Measurements from ENCODE around the gene MYO15A. TPM values are rescaled to one million over a fixed set of nuclear protein-coding genes. Genes with fewer than 3 reads are reported as not detected.

The MYO15A gene
- total RNA-seq, 1 donor from 2014 or later = 0.25 TPM

DNA sequence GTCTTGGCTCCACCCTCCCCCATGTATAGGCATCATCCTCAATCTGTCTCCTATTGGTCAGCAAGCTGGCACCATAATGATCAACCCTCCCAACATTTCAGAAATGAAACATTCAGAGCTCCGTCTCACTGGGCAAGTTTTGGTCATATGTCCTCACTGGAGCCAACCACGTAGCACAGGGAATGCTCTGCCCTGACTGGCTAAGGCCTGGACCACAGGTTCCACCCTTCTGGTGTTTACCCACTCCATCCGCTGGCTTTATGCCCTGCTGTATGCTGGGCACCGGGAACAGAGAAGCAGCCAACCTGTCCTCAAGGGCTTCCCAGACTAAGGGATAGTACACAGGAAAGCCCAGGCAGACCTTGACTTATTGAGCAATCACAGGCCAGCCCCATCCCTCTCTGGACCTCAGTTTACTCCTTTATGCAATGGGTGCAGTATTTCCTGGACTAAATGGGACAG, 20.5 kb downstream of the MYO15A start:
- H3K27me3 ChIP-seq (ENCODE audit: low read depth) = no peaks in the 10 kb centered on the region
- H3K4me3 ChIP-seq = no peak overlapping the region
- TF ChIP-seq CTCF (IDR thresholded peaks at IDR 0.05; ENCODE audit: borderline replicate concordance) = no peak
- H3K4me1 ChIP-seq = no peaks in the 10 kb centered on the region
- no peaks in the 10 kb centered on the region for H3K9me3 ChIP-seq (replicated peaks)
- H3K36me3 ChIP-seq = no peaks in the 10 kb centered on the region
- no peak overlapping the region for H3K27ac ChIP-seq (replicated peaks)
- intact Hi-C loops (cut with micrococcal nuclease) = no loop called here
- no peak for DNase-seq

- Histone ChIP-seq H3K27ac (replicated peaks) (no peak overlapping the region), H3K36me3 (no peaks in the 10 kb centered on the region), H3K4me3 (no peak overlapping the region), H3K4me1 (no peaks in the 10 kb centered on the region), H3K27me3 (ENCODE audit: low read depth) (peaks cover 7% of the 10 kb centered on the region), H3K9me3 (replicated peaks) (no peaks in the 10 kb centered on the region)
- TF ChIP-seq CTCF (IDR thresholded peaks at IDR 0.05; ENCODE audit: borderline replicate concordance) = no peak
- intact Hi-C loops (cut with micrococcal nuclease) = no loop called here
- no peak for DNase-seq
Measured at GRCh38 chr17:18132711-18133110, 24.2 kb downstream of the MYO15A start.

DNA sequence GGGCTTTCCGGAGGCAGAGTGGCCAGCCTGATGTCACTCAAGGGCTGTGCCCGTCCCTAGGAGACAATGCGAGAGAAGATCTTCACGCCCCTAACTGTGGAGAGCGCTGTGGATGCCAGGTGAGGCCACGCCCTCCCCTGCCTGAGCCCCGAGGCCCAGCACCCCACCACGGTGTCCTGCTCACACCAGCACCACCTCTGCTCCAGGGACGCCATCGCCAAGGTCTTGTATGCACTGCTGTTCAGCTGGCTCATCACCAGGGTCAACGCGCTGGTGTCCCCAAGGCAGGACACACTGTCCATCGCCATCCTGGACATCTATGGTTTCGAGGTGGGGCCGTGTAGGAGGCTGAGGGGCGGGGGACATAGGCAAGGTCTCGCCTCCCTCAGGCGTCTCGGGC, 27.8 kb downstream of the MYO15A start:
- Histone ChIP-seq H3K4me1 (peaks cover 5% of the 10 kb centered on the region), H3K36me3 (no peaks in the 10 kb centered on the region), H3K27ac (replicated peaks) (no peak overlapping the region), H3K4me3 (no peak overlapping the region), H3K9me3 (replicated peaks) (no peaks in the 10 kb centered on the region), H3K27me3 (ENCODE audit: low read depth) (peaks cover 7% of the 10 kb centered on the region)
- intact Hi-C loops (cut with micrococcal nuclease) = no loop called here
- DNase-seq = no peak
- no peak for TF ChIP-seq CTCF (IDR thresholded peaks at IDR 0.05; ENCODE audit: borderline replicate concordance)

DNA sequence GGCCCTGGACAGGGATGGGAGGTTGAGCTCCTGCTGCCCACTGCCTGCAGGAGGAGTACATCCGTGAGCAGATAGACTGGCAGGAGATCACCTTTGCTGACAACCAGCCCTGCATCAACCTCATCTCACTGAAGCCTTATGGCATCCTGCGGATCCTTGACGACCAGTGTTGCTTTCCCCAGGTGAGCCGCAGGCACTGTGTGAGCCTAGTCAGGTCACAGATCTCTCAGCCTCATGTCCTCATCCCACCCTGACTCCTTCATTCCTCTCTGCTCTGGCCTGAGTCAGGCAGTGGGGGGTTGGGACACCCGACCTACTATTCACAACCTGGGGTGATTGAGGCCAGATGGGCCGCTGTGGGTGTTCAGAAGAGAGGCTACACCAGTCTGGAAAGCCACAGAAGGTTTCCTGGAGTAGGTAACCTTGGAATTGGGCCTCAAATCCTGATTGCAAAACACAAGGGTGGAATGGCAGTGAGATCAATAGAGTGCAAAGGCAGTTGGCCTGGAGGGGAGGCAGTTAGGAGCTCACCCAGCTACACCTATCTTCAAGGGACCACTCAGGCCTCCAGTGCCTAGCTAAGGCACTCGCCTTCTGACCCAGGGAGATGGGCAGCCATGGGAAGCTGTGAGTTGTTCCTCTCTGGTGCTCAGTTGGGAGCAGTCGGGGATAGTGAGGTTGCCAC, 29.7 kb downstream of the MYO15A start:
- Histone ChIP-seq H3K27me3 (ENCODE audit: low read depth) (peaks cover 7% of the 10 kb centered on the region), H3K9me3 (replicated peaks) (no peaks in the 10 kb centered on the region), H3K4me3 (no peak overlapping the region), H3K27ac (replicated peaks) (no peak overlapping the region), H3K36me3 (no peaks in the 10 kb centered on the region), H3K4me1 (peaks cover 5% of the 10 kb centered on the region)
- intact Hi-C loops (cut with micrococcal nuclease) = no loop called here
- no peak for TF ChIP-seq CTCF (IDR thresholded peaks at IDR 0.05; ENCODE audit: borderline replicate concordance)
- no peak for DNase-seq

DNA sequence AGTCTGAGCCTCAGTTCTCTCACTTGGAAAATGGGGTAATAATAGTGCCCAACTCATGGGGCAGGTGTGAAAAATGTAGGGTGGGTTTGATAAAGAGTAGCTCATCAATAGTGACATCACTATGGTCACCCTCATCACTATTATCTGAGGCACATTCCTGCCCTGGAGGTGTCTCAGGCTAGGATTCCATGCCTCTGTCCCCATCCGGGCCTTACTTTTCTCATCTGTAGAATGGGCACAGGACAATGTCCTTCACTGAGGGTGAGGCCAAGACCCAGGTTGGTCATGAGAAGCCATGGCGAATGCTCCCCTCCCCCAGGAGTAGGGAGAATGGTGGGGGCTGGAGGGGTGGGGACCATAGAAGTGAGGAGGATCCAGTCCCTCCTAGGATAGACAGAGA, 30.5 kb downstream of the MYO15A start:
- Histone ChIP-seq H3K9me3 (replicated peaks) (no peaks in the 10 kb centered on the region), H3K4me3 (no peak overlapping the region), H3K27ac (replicated peaks) (no peak overlapping the region), H3K27me3 (ENCODE audit: low read depth) (peaks cover 7% of the 10 kb centered on the region), H3K36me3 (no peaks in the 10 kb centered on the region), H3K4me1 (peaks cover 5% of the 10 kb centered on the region)
- no peak for DNase-seq
- no peak for TF ChIP-seq CTCF (IDR thresholded peaks at IDR 0.05; ENCODE audit: borderline replicate concordance)
- intact Hi-C loops (cut with micrococcal nuclease) = no loop called here
